GM23338 (cell line): ENCODE measurements around the gene BMPER. TPM values are rescaled to one million over a fixed set of nuclear protein-coding genes. Genes with fewer than 3 reads are reported as not detected.

ENCODE experiments used
- ATAC-seq: fragments of 200-7000 bp; cut with Tn5 transposase; 3 replicates; pipeline ENCODE4 v1.9.1; 2020
- DNase-seq: peaks from one replicate; pipeline ENCODE4 v3.0.0-alpha.2; 2015; ENCODE audit warnings: low spot score
- H2AFZ ChIP-seq: fragments of 200-600 bp; sonication (generic); 2 replicates; pipeline ENCODE4 v1.8.0; 2016; ENCODE audit warnings: antibody characterized with exemption, mild to moderate bottlenecking, moderate library complexity
- H3F3A ChIP-seq: fragments of 200-600 bp; sonication (generic); replicated peaks from 2 replicates; pipeline ENCODE4 v1.8.0; 2017; ENCODE audit warnings: antibody characterized with exemption, mixed run types, low read depth
- H3K27ac ChIP-seq: fragments of 200-600 bp; sonication (generic); 2 replicates; pipeline ENCODE4 v1.6.1; 2016; ENCODE audit warnings: low read depth
- H3K27me3 ChIP-seq: fragments of 200-600 bp; sonication (generic); 2 replicates; pipeline ENCODE4 v1.8.0; 2016; ENCODE audit warnings: mild to moderate bottlenecking, mixed run types, moderate library complexity; ENCODE audit not compliant: insufficient read depth
- H3K36me3 ChIP-seq: fragments of 200-600 bp; sonication (generic); 2 replicates; pipeline ENCODE4 v1.8.0; 2016; ENCODE audit warnings: mild to moderate bottlenecking; ENCODE audit not compliant: insufficient read depth
- H3K4me1 ChIP-seq: fragments of 200-600 bp; sonication (generic); 2 replicates; pipeline ENCODE4 v1.8.0; 2016; ENCODE audit warnings: mild to moderate bottlenecking, moderate library complexity; ENCODE audit not compliant: insufficient read depth
- H3K4me2 ChIP-seq: fragments of 200-600 bp; sonication (generic); 2 replicates; pipeline ENCODE4 v1.7.1; 2017; ENCODE audit warnings: mixed run types
- H3K4me3 ChIP-seq: fragments of 200-600 bp; sonication (generic); 2 replicates; pipeline ENCODE4 v1.6.1; 2016; ENCODE audit warnings: mixed run types
- H3K79me2 ChIP-seq: fragments of 200-600 bp; sonication (generic); replicated peaks from 2 replicates; pipeline ENCODE4 v1.8.0; 2017; ENCODE audit warnings: mild to moderate bottlenecking; ENCODE audit not compliant: insufficient read depth
- H3K9me2 ChIP-seq: fragments of 200-600 bp; sonication (generic); 2 replicates; pipeline ENCODE4 v1.8.0; 2017; ENCODE audit not compliant: insufficient read depth
- H4K20me1 ChIP-seq: fragments of 200-600 bp; sonication (generic); replicated peaks from 2 replicates; pipeline ENCODE4 v1.8.0; 2017; ENCODE audit warnings: mild to moderate bottlenecking; ENCODE audit not compliant: insufficient read depth
- H3K27ac Mint-ChIP-seq: 2 replicates; pipeline ENCODE4 v1.8.0; 2020; ENCODE audit warnings: inconsistent platforms, mild to moderate bottlenecking, moderate library complexity, mixed read lengths
- H3K27me3 Mint-ChIP-seq: 3 replicates; pipeline ENCODE4 v1.8.0; 2022; ENCODE audit warnings: low read depth, mild to moderate bottlenecking, moderate library complexity, mixed read lengths, inconsistent platforms; ENCODE audit not compliant: insufficient read depth, poor library complexity
- H3K36me3 Mint-ChIP-seq: 3 replicates; pipeline ENCODE4 v1.8.0; 2021; ENCODE audit warnings: low read depth, mild to moderate bottlenecking, inconsistent platforms, moderate library complexity, mixed read lengths
- H3K4me1 Mint-ChIP-seq: 3 replicates; pipeline ENCODE4 v1.8.0; 2020; ENCODE audit warnings: mild to moderate bottlenecking, inconsistent platforms, mixed read lengths
- H3K4me3 Mint-ChIP-seq: 3 replicates; pipeline ENCODE4 v1.8.0; 2021; ENCODE audit warnings: moderate library complexity, mild to moderate bottlenecking, inconsistent platforms, mixed read lengths
- H3K9me3 Mint-ChIP-seq: 3 replicates; pipeline ENCODE4 v1.8.0; 2020; ENCODE audit warnings: moderate library complexity, mild to moderate bottlenecking, inconsistent platforms, mixed read lengths
- CREB1 ChIP-seq: fragments of 250-450 bp; sonication (Bioruptor Pico); IDR thresholded peaks from 2 replicates; pipeline ENCODE4 v1.5.0; 2020; ENCODE audit warnings: low read depth, mild to moderate bottlenecking, moderate library complexity
- CTCF ChIP-seq, 2 experiments: fragments of 200-600 bp in 1 of 2; sonication (generic) in 1 of 2; conservative IDR thresholded peaks; 2 replicates each; pipeline versions ENCODE4 v1.5.1 to v1.6.1; 2016 to 2017; ENCODE audit warnings: antibody characterized with exemption in 2 of 2, low read depth in 2 of 2, mild to moderate bottlenecking in 2 of 2, moderate library complexity in 1 of 2
- ETS1 ChIP-seq: IDR thresholded peaks from 2 replicates; pipeline ENCODE4 v1.6.1; 2016; ENCODE audit warnings: antibody characterized with exemption
- EZH2 ChIP-seq: fragments of 200-600 bp; sonication (generic); IDR thresholded peaks from one replicate; pipeline ENCODE4 v1.8.0; 2017; ENCODE audit warnings: antibody characterized with exemption, mild to moderate bottlenecking, low read depth; ENCODE audit not compliant: unreplicated experiment
- EZH2phosphoT487 ChIP-seq: fragments of 200-600 bp; sonication (generic); IDR thresholded peaks from one replicate; pipeline ENCODE4 v1.8.1; 2018; ENCODE audit warnings: antibody characterized with exemption; ENCODE audit not compliant: unreplicated experiment
- JUNB ChIP-seq: IDR thresholded peaks from one replicate; pipeline ENCODE4 v1.6.1; 2016; ENCODE audit warnings: antibody characterized with exemption; ENCODE audit not compliant: unreplicated experiment
- NANOG ChIP-seq: IDR thresholded peaks from 2 replicates; pipeline ENCODE4 v1.6.1; 2016; ENCODE audit warnings: antibody characterized with exemption, borderline replicate concordance
- POLR2AphosphoS5 ChIP-seq: IDR thresholded peaks from 2 replicates; pipeline ENCODE4 v1.6.1; 2016; ENCODE audit warnings: antibody characterized with exemption, low read depth
- REST ChIP-seq: IDR thresholded peaks from one replicate; pipeline ENCODE4 v1.6.1; 2018; ENCODE audit warnings: antibody characterized with exemption; ENCODE audit not compliant: unreplicated experiment
- STAT1 ChIP-seq: IDR thresholded peaks from one replicate; pipeline ENCODE4 v1.6.1; 2016; ENCODE audit warnings: antibody characterized with exemption; ENCODE audit not compliant: unreplicated experiment
- ZNF331 ChIP-seq: fragments of 250-450 bp; sonication (Bioruptor Pico); IDR thresholded peaks from 2 replicates; pipeline ENCODE4 v1.5.0; 2020; ENCODE audit warnings: low read depth, mild to moderate bottlenecking, moderate library complexity
- polyA plus RNA-seq: library from polyadenylated mRNA; unstranded; fragments of >200 nt; fragmentation: Nextera tagmentation; extraction: Ambion mirVana; gene quantifications from 2 replicates; pipeline ENCODE4 v1.2.1, GENCODE V29; 2016
- total RNA-seq: library from RNA; depleted of rRNA; stranded (reverse); fragments of >200 nt; shearing (Covaris generic); gene quantifications from 2 replicates; pipeline ENCODE4 v1.2.3, GENCODE V29; 2014

BMPER gene
- total and polyA plus RNA-seq, 2 experiments from 2014 or later = 0.53 to 1.4 TPM

- Mint-ChIP-seq H3K27me3 (no peaks in the 10 kb centered on the region), H3K4me1 (peaks cover 14% of the 10 kb centered on the region), H3K9me3 (no peaks in the 10 kb centered on the region), H3K36me3 (no peaks in the 10 kb centered on the region), H3K27ac (no peak overlapping the region), H3K4me3 (no peak overlapping the region)
- DNase-seq (no peak), ATAC-seq (no peak)
- Histone ChIP-seq H3K36me3 (no peaks in the 10 kb centered on the region), H3K4me3 (no peak overlapping the region), H3K4me1 (peaks cover 16% of the 10 kb centered on the region), H3K79me2 (no peaks in the 10 kb centered on the region), H3K9me2 (peaks cover 3% of the 10 kb centered on the region; the same call in 1 of the 2 replicates), H2AFZ (no peak overlapping the region), H3K27ac (no peak overlapping the region), H3K4me2 (no peak overlapping the region), H3F3A (no peaks in the 10 kb centered on the region), H4K20me1 (no peaks in the 10 kb centered on the region), H3K27me3 (no peaks in the 10 kb centered on the region)
- TF ChIP-seq REST (no peak), NANOG (no peak), POLR2AphosphoS5 (no peak), STAT1 (no peak)
These were observed 12.4 kb upstream of the BMPER start for GRCh38 chr7:33892945-33893344.

GRCh38 chr7:33893377-33893776 is 12.0 kb upstream of the BMPER start:
- H3F3A ChIP-seq = no peaks in the 10 kb centered on the region
- H2AFZ ChIP-seq = no peak overlapping the region
- peaks cover 14% of the 10 kb centered on the region for H3K4me1 Mint-ChIP-seq
- no peak for ATAC-seq
- no peaks in the 10 kb centered on the region for H3K9me3 Mint-ChIP-seq
- H4K20me1 ChIP-seq = no peaks in the 10 kb centered on the region
- H3K27me3 ChIP-seq = no peaks in the 10 kb centered on the region
- H3K79me2 ChIP-seq = no peaks in the 10 kb centered on the region
- no peak for DNase-seq
- no peak overlapping the region for H3K4me3 Mint-ChIP-seq
- no peaks in the 10 kb centered on the region for H3K36me3 Mint-ChIP-seq
- H3K27me3 Mint-ChIP-seq = no peaks in the 10 kb centered on the region
- no peak overlapping the region for H3K27ac ChIP-seq
- no peak overlapping the region for H3K4me2 ChIP-seq
- no peaks in the 10 kb centered on the region for H3K36me3 ChIP-seq
- peaks cover 3% of the 10 kb centered on the region; the same call in 1 of the 2 replicates for H3K9me2 ChIP-seq
- H3K4me3 ChIP-seq = no peak overlapping the region
- peaks cover 20% of the 10 kb centered on the region for H3K4me1 ChIP-seq
- no peak overlapping the region for H3K27ac Mint-ChIP-seq
- TF ChIP-seq ZNF331 (CRISPR knock-in tag) (no peak), ETS1 (no peak), JUNB (no peak), NANOG (no peak), POLR2AphosphoS5 (no peak), REST (no peak), CREB1 (CRISPR knock-in tag) (no peak), EZH2phosphoT487 (no peak), CTCF (conservative IDR thresholded peaks at IDR 0.05; ENCODE audit: low read depth in 2 of 2) (no peak), EZH2 (no peak), STAT1 (no peak)
